ENCODE measurements around the gene YES1.

DNA sequence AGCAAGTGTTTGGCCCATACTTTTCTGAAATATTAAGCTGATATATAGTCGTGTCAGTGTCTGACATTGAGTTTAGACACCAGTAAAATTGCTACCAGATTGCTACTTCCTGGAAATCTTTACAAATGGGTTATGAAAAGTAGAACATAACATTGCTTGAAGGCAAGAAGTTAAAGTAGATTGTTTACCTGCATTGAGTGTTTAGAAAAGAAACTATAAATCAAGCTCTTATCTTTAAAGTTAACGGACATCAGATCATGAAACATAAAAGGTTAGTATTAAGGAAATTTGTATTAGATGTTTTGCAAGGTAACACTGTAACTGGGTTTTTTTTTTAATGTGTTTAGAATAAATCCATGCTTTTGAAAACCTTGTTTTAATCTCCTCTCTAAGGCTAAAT is 4.8 kb upstream of the YES1 start:
- TF ChIP-seq, protein P1, sequence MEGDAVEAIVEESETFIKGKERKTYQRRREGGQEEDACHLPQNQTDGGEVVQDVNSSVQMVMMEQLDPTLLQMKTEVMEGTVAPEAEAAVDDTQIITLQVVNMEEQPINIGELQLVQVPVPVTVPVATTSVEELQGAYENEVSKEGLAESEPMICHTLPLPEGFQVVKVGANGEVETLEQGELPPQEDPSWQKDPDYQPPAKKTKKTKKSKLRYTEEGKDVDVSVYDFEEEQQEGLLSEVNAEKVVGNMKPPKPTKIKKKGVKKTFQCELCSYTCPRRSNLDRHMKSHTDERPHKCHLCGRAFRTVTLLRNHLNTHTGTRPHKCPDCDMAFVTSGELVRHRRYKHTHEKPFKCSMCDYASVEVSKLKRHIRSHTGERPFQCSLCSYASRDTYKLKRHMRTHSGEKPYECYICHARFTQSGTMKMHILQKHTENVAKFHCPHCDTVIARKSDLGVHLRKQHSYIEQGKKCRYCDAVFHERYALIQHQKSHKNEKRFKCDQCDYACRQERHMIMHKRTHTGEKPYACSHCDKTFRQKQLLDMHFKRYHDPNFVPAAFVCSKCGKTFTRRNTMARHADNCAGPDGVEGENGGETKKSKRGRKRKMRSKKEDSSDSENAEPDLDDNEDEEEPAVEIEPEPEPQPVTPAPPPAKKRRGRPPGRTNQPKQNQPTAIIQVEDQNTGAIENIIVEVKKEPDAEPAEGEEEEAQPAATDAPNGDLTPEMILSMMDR (IDR thresholded peaks at IDR 0.05), result no peak
- TF ChIP-seq POLR2A (IDR thresholded peaks at IDR 0.05), result no peak

All from Peyer's patch (tissue), 4 donors.